ENCODE data around the gene TENM4.
"Not testable (repeated sequence)": the region's sequence is repeated elsewhere in the genome, so short reads cannot be mapped to it uniquely, and the experiment has no call there.

The TENM4 gene

DNA sequence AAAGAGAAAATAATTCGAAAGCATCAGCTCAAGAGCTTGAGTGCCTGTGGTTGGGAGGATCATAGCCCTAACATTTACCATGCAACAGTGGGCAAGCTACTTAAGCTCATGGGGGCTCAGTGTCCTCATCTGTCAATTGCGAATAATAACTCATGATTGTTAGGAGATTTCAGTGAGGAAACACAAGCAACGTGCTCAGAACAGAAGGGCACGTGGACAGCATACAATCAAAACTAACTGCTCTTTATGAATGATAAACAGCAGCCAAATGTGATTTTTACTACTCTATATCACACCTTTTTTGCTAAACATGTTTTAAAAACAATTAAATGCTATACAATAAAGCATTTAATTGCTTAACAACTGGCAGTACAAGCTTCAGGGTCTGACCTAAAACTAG is 556.1 kb downstream of the TENM4 start:
- TF ChIP-seq RARB (CRISPR knock-in tag; IDR thresholded peaks at IDR 0.05): no peak
- no peak for TF ChIP-seq ZFP30 (CRISPR knock-in tag; IDR thresholded peaks at IDR 0.05)
- TF ChIP-seq, protein P1, sequence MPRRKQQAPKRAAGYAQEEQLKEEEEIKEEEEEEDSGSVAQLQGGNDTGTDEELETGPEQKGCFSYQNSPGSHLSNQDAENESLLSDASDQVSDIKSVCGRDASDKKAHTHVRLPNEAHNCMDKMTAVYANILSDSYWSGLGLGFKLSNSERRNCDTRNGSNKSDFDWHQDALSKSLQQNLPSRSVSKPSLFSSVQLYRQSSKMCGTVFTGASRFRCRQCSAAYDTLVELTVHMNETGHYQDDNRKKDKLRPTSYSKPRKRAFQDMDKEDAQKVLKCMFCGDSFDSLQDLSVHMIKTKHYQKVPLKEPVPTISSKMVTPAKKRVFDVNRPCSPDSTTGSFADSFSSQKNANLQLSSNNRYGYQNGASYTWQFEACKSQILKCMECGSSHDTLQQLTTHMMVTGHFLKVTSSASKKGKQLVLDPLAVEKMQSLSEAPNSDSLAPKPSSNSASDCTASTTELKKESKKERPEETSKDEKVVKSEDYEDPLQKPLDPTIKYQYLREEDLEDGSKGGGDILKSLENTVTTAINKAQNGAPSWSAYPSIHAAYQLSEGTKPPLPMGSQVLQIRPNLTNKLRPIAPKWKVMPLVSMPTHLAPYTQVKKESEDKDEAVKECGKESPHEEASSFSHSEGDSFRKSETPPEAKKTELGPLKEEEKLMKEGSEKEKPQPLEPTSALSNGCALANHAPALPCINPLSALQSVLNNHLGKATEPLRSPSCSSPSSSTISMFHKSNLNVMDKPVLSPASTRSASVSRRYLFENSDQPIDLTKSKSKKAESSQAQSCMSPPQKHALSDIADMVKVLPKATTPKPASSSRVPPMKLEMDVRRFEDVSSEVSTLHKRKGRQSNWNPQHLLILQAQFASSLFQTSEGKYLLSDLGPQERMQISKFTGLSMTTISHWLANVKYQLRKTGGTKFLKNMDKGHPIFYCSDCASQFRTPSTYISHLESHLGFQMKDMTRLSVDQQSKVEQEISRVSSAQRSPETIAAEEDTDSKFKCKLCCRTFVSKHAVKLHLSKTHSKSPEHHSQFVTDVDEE (CRISPR knock-in tag; IDR thresholded peaks at IDR 0.05): no peak
- TF ChIP-seq TCF4 (CRISPR knock-in tag; IDR thresholded peaks at IDR 0.05; ENCODE audit: borderline replicate concordance): no peak
- no peak for TF ChIP-seq ARNTL (CRISPR knock-in tag; IDR thresholded peaks at IDR 0.05; ENCODE audit: borderline replicate concordance, low read depth)
- no peak for ATAC-seq

DNA sequence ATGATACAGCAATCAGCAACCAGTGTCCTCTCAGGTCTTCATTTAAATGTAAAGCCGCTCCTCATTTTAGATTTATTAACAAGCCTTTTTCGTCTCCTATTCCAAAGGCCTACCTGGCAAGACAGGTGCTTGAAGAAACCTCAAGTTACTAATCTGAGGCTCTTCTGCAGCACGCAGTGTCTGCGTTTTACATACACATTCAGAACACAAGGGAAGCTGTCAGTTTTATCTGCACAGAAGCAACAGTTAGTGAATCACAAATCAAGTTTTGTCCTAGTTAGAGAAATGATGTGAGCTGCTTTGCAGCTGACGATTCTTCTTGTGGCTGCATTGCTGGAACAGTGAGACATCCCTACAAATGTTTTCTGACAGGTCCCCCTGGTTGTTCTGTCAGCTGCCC is 557.3 kb downstream of the TENM4 start:
- TF ChIP-seq TCF4 (CRISPR knock-in tag; IDR thresholded peaks at IDR 0.05; ENCODE audit: borderline replicate concordance): no peak
- TF ChIP-seq, protein P2, sequence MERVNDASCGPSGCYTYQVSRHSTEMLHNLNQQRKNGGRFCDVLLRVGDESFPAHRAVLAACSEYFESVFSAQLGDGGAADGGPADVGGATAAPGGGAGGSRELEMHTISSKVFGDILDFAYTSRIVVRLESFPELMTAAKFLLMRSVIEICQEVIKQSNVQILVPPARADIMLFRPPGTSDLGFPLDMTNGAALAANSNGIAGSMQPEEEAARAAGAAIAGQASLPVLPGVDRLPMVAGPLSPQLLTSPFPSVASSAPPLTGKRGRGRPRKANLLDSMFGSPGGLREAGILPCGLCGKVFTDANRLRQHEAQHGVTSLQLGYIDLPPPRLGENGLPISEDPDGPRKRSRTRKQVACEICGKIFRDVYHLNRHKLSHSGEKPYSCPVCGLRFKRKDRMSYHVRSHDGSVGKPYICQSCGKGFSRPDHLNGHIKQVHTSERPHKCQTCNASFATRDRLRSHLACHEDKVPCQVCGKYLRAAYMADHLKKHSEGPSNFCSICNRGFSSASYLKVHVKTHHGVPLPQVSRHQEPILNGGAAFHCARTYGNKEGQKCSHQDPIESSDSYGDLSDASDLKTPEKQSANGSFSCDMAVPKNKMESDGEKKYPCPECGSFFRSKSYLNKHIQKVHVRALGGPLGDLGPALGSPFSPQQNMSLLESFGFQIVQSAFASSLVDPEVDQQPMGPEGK (CRISPR knock-in tag; IDR thresholded peaks at IDR 0.05; ENCODE audit: borderline replicate concordance): no peak

DNA sequence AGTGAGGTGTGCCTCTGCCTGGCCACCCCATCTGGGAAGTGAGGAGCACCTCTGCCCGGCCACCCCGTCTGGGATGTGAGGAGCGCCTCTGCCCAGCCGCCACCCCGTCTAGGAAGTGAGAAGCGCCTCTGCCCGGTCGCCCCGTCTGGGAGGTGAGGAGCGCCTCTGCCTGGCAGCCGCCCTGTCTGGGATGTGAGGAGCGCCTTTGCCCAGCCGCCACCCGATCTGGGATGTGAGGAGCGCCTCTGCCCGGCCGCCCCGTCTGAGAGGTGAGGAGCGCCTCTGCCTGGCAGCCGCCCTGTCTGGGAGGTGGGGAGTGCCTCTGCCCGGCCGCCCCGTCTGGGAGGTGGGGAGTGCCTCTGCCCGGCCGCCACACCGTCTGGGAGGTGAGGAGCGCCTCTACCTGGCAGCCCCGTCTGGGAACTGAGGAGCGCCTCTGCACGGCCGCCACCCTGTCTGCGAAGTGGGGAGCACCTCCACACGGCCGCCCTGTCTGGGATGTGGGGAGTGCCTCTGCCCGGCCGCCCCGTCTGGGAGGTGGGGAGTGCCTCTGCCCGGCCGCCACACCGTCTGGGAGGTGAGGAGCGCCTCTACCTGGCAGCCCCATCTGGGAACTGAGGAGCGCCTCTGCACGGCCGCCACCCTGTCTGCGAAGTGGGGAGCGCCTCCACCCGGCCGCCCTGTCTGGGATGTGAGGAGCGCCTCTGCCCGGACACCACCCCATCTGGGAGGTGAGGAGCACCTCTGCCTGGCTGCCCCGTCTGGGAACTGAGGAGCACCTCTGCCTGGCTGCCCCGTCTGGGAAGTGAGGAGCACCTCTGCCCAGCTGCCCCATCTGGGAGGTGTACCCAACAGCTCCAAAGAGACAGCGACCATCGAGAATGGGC is 561.5 kb downstream of the TENM4 start:
- ATAC-seq: not testable (repeated sequence)

More for the DNA sequence above, 557.3 kb downstream of the TENM4 start:
- no peak for ATAC-seq

DNA sequence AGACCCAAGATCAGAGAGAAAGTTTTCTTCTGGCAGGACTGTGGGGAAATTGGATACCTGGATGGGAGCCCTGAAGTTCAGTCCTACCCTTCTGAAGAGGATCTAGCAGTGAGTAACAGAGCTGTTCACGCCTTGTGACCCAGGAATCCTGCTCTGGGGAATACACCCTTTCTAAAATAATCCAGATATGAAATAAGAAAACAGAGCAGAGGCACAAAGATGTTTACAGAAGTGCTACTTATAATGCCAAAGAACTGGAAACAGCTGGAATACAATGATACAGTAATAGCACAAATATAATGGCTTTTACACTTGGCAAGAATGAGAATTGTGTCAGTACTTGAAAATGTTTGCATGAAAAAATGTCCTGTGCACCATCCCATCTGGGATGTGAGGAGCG is 562.2 kb downstream of the TENM4 start:
- TF ChIP-seq BACH2 (CRISPR knock-in tag; IDR thresholded peaks at IDR 0.05; ENCODE audit: borderline replicate concordance) (no peak), TOX (CRISPR knock-in tag; IDR thresholded peaks at IDR 0.05; ENCODE audit: borderline replicate concordance) (no peak), ZNF8 (CRISPR knock-in tag; IDR thresholded peaks at IDR 0.05) (no peak), ZFP30 (CRISPR knock-in tag; IDR thresholded peaks at IDR 0.05) (no peak), ZFP3 (CRISPR knock-in tag; IDR thresholded peaks at IDR 0.05) (no peak)
- TF ChIP-seq, protein P3, sequence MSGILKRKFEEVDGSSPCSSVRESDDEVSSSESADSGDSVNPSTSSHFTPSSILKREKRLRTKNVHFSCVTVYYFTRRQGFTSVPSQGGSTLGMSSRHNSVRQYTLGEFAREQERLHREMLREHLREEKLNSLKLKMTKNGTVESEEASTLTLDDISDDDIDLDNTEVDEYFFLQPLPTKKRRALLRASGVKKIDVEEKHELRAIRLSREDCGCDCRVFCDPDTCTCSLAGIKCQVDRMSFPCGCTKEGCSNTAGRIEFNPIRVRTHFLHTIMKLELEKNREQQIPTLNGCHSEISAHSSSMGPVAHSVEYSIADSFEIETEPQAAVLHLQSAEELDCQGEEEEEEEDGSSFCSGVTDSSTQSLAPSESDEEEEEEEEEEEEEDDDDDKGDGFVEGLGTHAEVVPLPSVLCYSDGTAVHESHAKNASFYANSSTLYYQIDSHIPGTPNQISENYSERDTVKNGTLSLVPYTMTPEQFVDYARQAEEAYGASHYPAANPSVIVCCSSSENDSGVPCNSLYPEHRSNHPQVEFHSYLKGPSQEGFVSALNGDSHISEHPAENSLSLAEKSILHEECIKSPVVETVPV (CRISPR knock-in tag; IDR thresholded peaks at IDR 0.05): no peak
- ATAC-seq: no peak

DNA sequence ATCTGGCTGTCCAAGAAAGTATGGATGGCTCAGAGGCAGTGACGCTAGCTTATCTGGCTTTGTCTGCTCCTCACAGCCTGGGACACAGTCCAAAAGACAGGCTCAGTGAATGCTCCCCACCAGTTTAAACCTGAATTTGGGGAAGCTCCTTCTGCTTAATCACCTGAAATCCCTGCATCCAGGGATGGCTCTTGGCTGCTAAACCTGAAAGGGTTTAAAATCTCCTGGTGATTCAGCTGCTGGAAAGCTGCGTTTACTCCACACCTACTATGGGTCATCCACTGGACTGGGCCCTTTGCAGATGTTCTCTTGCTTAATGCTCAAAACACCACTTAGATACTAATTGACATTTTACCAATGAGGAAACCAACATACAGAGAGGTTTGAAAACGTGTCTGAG is 564.2 kb downstream of the TENM4 start:
- TF ChIP-seq BACH2 (CRISPR knock-in tag; IDR thresholded peaks at IDR 0.05; ENCODE audit: borderline replicate concordance): no peak
- TF ChIP-seq, protein P2 (CRISPR knock-in tag; IDR thresholded peaks at IDR 0.05; ENCODE audit: borderline replicate concordance): no peak
- TF ChIP-seq, protein P1 (CRISPR knock-in tag; IDR thresholded peaks at IDR 0.05): no peak
- no peak for TF ChIP-seq ZNF565 (CRISPR knock-in tag; conservative IDR thresholded peaks at IDR 0.05; ENCODE audit: low read depth)
- TF ChIP-seq ZFP3 (CRISPR knock-in tag; IDR thresholded peaks at IDR 0.05): no peak
- no peak for TF ChIP-seq SNAI2 (CRISPR knock-in tag; IDR thresholded peaks at IDR 0.05)
- TF ChIP-seq RARB (CRISPR knock-in tag; IDR thresholded peaks at IDR 0.05): no peak
- TF ChIP-seq TOX (CRISPR knock-in tag; IDR thresholded peaks at IDR 0.05; ENCODE audit: borderline replicate concordance): no peak
- TF ChIP-seq GLIS3 (CRISPR knock-in tag; IDR thresholded peaks at IDR 0.05): no peak
- no peak for TF ChIP-seq ISL1 (CRISPR knock-in tag; IDR thresholded peaks at IDR 0.05)
- ATAC-seq: no peak
